GM23338 (cell line): ENCODE measurements around the gene GALNT7. TPM values are rescaled to one million over a fixed set of nuclear protein-coding genes. Genes with fewer than 3 reads are reported as not detected.

Source experiments
- ATAC-seq: fragments of 200-7000 bp; cut with Tn5 transposase; 3 replicates; pipeline ENCODE4 v1.9.1; 2020
- DNase-seq: peaks from one replicate; pipeline ENCODE4 v3.0.0-alpha.2; 2015; ENCODE audit warnings: low spot score
- H2AFZ ChIP-seq: fragments of 200-600 bp; sonication (generic); 2 replicates; pipeline ENCODE4 v1.8.0; 2016; ENCODE audit warnings: antibody characterized with exemption, mild to moderate bottlenecking, moderate library complexity
- H3F3A ChIP-seq: fragments of 200-600 bp; sonication (generic); replicated peaks from 2 replicates; pipeline ENCODE4 v1.8.0; 2017; ENCODE audit warnings: antibody characterized with exemption, mixed run types, low read depth
- H3K27ac ChIP-seq: fragments of 200-600 bp; sonication (generic); 2 replicates; pipeline ENCODE4 v1.6.1; 2016; ENCODE audit warnings: low read depth
- H3K27me3 ChIP-seq: fragments of 200-600 bp; sonication (generic); 2 replicates; pipeline ENCODE4 v1.8.0; 2016; ENCODE audit warnings: mild to moderate bottlenecking, mixed run types, moderate library complexity; ENCODE audit not compliant: insufficient read depth
- H3K36me3 ChIP-seq: fragments of 200-600 bp; sonication (generic); 2 replicates; pipeline ENCODE4 v1.8.0; 2016; ENCODE audit warnings: mild to moderate bottlenecking; ENCODE audit not compliant: insufficient read depth
- H3K4me1 ChIP-seq: fragments of 200-600 bp; sonication (generic); 2 replicates; pipeline ENCODE4 v1.8.0; 2016; ENCODE audit warnings: mild to moderate bottlenecking, moderate library complexity; ENCODE audit not compliant: insufficient read depth
- H3K4me2 ChIP-seq: fragments of 200-600 bp; sonication (generic); 2 replicates; pipeline ENCODE4 v1.7.1; 2017; ENCODE audit warnings: mixed run types
- H3K4me3 ChIP-seq: fragments of 200-600 bp; sonication (generic); 2 replicates; pipeline ENCODE4 v1.6.1; 2016; ENCODE audit warnings: mixed run types
- H3K79me2 ChIP-seq: fragments of 200-600 bp; sonication (generic); replicated peaks from 2 replicates; pipeline ENCODE4 v1.8.0; 2017; ENCODE audit warnings: mild to moderate bottlenecking; ENCODE audit not compliant: insufficient read depth
- H3K9me2 ChIP-seq: fragments of 200-600 bp; sonication (generic); 2 replicates; pipeline ENCODE4 v1.8.0; 2017; ENCODE audit not compliant: insufficient read depth
- H4K20me1 ChIP-seq: fragments of 200-600 bp; sonication (generic); replicated peaks from 2 replicates; pipeline ENCODE4 v1.8.0; 2017; ENCODE audit warnings: mild to moderate bottlenecking; ENCODE audit not compliant: insufficient read depth
- H3K27ac Mint-ChIP-seq: 2 replicates; pipeline ENCODE4 v1.8.0; 2020; ENCODE audit warnings: inconsistent platforms, mild to moderate bottlenecking, moderate library complexity, mixed read lengths
- H3K27me3 Mint-ChIP-seq: 3 replicates; pipeline ENCODE4 v1.8.0; 2022; ENCODE audit warnings: low read depth, mild to moderate bottlenecking, moderate library complexity, mixed read lengths, inconsistent platforms; ENCODE audit not compliant: insufficient read depth, poor library complexity
- H3K36me3 Mint-ChIP-seq: 3 replicates; pipeline ENCODE4 v1.8.0; 2021; ENCODE audit warnings: low read depth, mild to moderate bottlenecking, inconsistent platforms, moderate library complexity, mixed read lengths
- H3K4me1 Mint-ChIP-seq: 3 replicates; pipeline ENCODE4 v1.8.0; 2020; ENCODE audit warnings: mild to moderate bottlenecking, inconsistent platforms, mixed read lengths
- H3K4me3 Mint-ChIP-seq: 3 replicates; pipeline ENCODE4 v1.8.0; 2021; ENCODE audit warnings: moderate library complexity, mild to moderate bottlenecking, inconsistent platforms, mixed read lengths
- H3K9me3 Mint-ChIP-seq: 3 replicates; pipeline ENCODE4 v1.8.0; 2020; ENCODE audit warnings: moderate library complexity, mild to moderate bottlenecking, inconsistent platforms, mixed read lengths
- CREB1 ChIP-seq: fragments of 250-450 bp; sonication (Bioruptor Pico); IDR thresholded peaks from 2 replicates; pipeline ENCODE4 v1.5.0; 2020; ENCODE audit warnings: low read depth, mild to moderate bottlenecking, moderate library complexity
- EZH2 ChIP-seq: fragments of 200-600 bp; sonication (generic); IDR thresholded peaks from one replicate; pipeline ENCODE4 v1.8.0; 2017; ENCODE audit warnings: antibody characterized with exemption, mild to moderate bottlenecking, low read depth; ENCODE audit not compliant: unreplicated experiment
- EZH2phosphoT487 ChIP-seq: fragments of 200-600 bp; sonication (generic); IDR thresholded peaks from one replicate; pipeline ENCODE4 v1.8.1; 2018; ENCODE audit warnings: antibody characterized with exemption; ENCODE audit not compliant: unreplicated experiment
- JUNB ChIP-seq: IDR thresholded peaks from one replicate; pipeline ENCODE4 v1.6.1; 2016; ENCODE audit warnings: antibody characterized with exemption; ENCODE audit not compliant: unreplicated experiment
- NANOG ChIP-seq: IDR thresholded peaks from 2 replicates; pipeline ENCODE4 v1.6.1; 2016; ENCODE audit warnings: antibody characterized with exemption, borderline replicate concordance
- POLR2AphosphoS5 ChIP-seq: IDR thresholded peaks from 2 replicates; pipeline ENCODE4 v1.6.1; 2016; ENCODE audit warnings: antibody characterized with exemption, low read depth
- STAT1 ChIP-seq: IDR thresholded peaks from one replicate; pipeline ENCODE4 v1.6.1; 2016; ENCODE audit warnings: antibody characterized with exemption; ENCODE audit not compliant: unreplicated experiment
- ZNF114 ChIP-seq: fragments of 250-450 bp; sonication (Bioruptor Pico); IDR thresholded peaks from 2 replicates; pipeline ENCODE4 v1.5.0; 2020; ENCODE audit warnings: mild to moderate bottlenecking, moderate library complexity
- ZNF331 ChIP-seq: fragments of 250-450 bp; sonication (Bioruptor Pico); IDR thresholded peaks from 2 replicates; pipeline ENCODE4 v1.5.0; 2020; ENCODE audit warnings: low read depth, mild to moderate bottlenecking, moderate library complexity
- polyA plus RNA-seq: library from polyadenylated mRNA; unstranded; fragments of >200 nt; fragmentation: Nextera tagmentation; extraction: Ambion mirVana; gene quantifications from 2 replicates; pipeline ENCODE4 v1.2.1, GENCODE V29; 2016
- total RNA-seq: library from RNA; depleted of rRNA; stranded (reverse); fragments of >200 nt; shearing (Covaris generic); gene quantifications from 2 replicates; pipeline ENCODE4 v1.2.3, GENCODE V29; 2014
- TF ChIP-seq, protein P1 (sequence below): fragments of 250-450 bp; sonication (Bioruptor Pico); IDR thresholded peaks from 2 replicates; pipeline ENCODE4 v1.5.0; 2020; ENCODE audit warnings: mild to moderate bottlenecking, moderate library complexity
- TF ChIP-seq, protein P2 (sequence below): IDR thresholded peaks from 2 replicates; pipeline ENCODE4 v1.6.1; 2016; ENCODE audit warnings: antibody characterized with exemption
- TF ChIP-seq, protein P3 (sequence below): IDR thresholded peaks from one replicate; pipeline ENCODE4 v1.6.1; 2018; ENCODE audit warnings: antibody characterized with exemption; ENCODE audit not compliant: unreplicated experiment
- TF ChIP-seq, protein P4 (sequence below), 2 experiments: fragments of 200-600 bp in 1 of 2; sonication (generic) in 1 of 2; conservative IDR thresholded peaks; 2 replicates each; pipeline versions ENCODE4 v1.5.1 to v1.6.1; 2016 to 2017; ENCODE audit warnings: antibody characterized with exemption in 2 of 2, low read depth in 2 of 2, mild to moderate bottlenecking in 2 of 2, moderate library complexity in 1 of 2

The GALNT7 gene
- total and polyA plus RNA-seq, 2 experiments from 2014 or later = 31.8 to 72.2 TPM

DNA sequence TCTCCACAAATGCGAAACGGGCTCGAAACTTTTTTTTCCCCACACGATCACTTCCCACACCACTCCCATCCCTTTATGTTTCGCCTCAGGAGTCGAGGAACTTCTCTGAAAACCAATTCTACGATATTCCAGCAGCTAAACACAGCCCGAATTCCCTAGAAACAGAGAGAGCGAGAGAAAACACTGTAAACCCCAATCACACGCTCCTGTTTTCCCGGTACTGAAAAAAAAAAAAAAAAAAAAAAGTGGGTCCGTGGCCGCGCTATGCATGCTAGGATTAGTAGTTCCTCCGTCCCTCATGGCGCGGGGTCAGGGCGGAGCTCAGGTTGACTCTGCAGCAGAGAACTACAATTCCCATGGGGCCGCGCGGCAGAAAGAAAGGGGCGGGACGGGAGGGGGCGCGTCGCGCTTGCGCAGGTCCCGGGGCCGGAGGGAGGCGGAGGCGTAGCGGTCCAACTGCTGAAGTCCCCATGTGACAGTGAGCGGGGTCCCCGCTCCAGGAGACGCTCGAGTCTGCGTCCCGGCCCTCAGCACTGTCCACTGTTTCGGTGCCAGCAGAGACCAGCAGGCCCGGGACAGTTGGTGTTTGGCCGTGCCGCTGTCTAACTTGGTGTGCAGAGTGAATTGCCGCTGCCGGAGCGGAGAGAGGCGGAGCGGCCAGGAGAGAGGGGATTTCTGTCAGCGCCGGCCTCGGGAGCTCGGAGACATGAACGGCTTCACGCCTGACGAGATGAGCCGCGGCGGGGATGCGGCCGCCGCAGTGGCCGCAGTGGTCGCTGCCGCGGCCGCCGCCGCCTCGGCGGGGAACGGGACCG lies 202.1 kb downstream of the GALNT7 start, which contains the start of gene SAP30:
TSS of gene SAP30 (plus strand) at position 478 of the 815 bp plus-strand sequence. CDS start at position 707, 229 bp downstream.
- Histone ChIP-seq H3K27ac (peak within 1 kb of the TSS; percentile 71), H4K20me1 (no peaks in the 10 kb centered on the region), H2AFZ (peak within 1 kb of the TSS; percentile 85), H3F3A (0 out of 2 replicates have a peak, but pooled peaks cover 2% of the 10 kb centered on the region), H3K4me3 (peak within 1 kb of the TSS; percentile 85), H3K79me2 (peaks cover 13% of the 10 kb centered on the region), H3K4me1 (peaks cover 7% of the 10 kb centered on the region), H3K4me2 (peak within 1 kb of the TSS; percentile 84), H3K9me2 (no peaks in the 10 kb centered on the region), H3K27me3 (peaks cover 17% of the 10 kb centered on the region; the same call in 1 of the 2 replicates), H3K36me3 (no peaks in the 10 kb centered on the region)
- Mint-ChIP-seq H3K36me3 (peaks cover 3% of the 10 kb centered on the region; the same call in 1 of the 3 replicates), H3K27me3 (peaks cover 16% of the 10 kb centered on the region), H3K9me3 (no peaks in the 10 kb centered on the region; the same call in 2 of the 3 replicates), H3K27ac (peak within 1 kb of the TSS; percentile 95), H3K4me3 (peak within 1 kb of the TSS; percentile 97), H3K4me1 (peaks cover 12% of the 10 kb centered on the region)
- TF ChIP-seq JUNB = no peak
- TF ChIP-seq, protein P1, sequence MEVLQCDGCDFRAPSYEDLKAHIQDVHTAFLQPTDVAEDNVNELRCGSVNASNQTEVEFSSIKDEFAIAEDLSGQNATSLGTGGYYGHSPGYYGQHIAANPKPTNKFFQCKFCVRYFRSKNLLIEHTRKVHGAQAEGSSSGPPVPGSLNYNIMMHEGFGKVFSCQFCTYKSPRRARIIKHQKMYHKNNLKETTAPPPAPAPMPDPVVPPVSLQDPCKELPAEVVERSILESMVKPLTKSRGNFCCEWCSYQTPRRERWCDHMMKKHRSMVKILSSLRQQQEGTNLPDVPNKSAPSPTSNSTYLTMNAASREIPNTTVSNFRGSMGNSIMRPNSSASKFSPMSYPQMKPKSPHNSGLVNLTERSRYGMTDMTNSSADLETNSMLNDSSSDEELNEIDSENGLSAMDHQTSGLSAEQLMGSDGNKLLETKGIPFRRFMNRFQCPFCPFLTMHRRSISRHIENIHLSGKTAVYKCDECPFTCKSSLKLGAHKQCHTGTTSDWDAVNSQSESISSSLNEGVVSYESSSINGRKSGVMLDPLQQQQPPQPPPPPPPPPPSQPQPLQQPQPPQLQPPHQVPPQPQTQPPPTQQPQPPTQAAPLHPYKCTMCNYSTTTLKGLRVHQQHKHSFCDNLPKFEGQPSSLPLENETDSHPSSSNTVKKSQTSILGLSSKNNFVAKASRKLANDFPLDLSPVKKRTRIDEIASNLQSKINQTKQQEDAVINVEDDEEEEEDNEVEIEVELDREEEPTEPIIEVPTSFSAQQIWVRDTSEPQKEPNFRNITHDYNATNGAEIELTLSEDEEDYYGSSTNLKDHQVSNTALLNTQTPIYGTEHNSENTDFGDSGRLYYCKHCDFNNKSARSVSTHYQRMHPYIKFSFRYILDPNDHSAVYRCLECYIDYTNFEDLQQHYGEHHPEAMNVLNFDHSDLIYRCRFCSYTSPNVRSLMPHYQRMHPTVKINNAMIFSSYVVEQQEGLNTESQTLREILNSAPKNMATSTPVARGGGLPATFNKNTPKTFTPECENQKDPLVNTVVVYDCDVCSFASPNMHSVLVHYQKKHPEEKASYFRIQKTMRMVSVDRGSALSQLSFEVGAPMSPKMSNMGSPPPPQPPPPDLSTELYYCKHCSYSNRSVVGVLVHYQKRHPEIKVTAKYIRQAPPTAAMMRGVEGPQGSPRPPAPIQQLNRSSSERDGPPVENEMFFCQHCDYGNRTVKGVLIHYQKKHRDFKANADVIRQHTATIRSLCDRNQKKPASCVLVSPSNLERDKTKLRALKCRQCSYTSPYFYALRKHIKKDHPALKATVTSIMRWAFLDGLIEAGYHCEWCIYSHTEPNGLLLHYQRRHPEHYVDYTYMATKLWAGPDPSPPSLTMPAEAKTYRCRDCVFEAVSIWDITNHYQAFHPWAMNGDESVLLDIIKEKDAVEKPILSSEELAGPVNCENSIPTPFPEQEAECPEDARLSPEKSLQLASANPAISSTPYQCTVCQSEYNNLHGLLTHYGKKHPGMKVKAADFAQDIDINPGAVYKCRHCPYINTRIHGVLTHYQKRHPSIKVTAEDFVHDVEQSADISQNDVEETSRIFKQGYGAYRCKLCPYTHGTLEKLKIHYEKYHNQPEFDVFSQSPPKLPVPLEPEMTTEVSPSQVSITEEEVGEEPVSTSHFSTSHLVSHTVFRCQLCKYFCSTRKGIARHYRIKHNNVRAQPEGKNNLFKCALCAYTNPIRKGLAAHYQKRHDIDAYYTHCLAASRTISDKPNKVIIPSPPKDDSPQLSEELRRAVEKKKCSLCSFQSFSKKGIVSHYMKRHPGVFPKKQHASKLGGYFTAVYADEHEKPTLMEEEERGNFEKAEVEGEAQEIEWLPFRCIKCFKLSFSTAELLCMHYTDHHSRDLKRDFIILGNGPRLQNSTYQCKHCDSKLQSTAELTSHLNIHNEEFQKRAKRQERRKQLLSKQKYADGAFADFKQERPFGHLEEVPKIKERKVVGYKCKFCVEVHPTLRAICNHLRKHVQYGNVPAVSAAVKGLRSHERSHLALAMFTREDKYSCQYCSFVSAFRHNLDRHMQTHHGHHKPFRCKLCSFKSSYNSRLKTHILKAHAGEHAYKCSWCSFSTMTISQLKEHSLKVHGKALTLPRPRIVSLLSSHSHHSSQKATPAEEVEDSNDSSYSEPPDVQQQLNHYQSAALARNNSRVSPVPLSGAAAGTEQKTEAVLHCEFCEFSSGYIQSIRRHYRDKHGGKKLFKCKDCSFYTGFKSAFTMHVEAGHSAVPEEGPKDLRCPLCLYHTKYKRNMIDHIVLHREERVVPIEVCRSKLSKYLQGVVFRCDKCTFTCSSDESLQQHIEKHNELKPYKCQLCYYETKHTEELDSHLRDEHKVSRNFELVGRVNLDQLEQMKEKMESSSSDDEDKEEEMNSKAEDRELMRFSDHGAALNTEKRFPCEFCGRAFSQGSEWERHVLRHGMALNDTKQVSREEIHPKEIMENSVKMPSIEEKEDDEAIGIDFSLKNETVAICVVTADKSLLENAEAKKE (CRISPR knock-in tag) = no peak
- TF ChIP-seq, protein P2, sequence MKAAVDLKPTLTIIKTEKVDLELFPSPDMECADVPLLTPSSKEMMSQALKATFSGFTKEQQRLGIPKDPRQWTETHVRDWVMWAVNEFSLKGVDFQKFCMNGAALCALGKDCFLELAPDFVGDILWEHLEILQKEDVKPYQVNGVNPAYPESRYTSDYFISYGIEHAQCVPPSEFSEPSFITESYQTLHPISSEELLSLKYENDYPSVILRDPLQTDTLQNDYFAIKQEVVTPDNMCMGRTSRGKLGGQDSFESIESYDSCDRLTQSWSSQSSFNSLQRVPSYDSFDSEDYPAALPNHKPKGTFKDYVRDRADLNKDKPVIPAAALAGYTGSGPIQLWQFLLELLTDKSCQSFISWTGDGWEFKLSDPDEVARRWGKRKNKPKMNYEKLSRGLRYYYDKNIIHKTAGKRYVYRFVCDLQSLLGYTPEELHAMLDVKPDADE = peak; percentile 92
- TF ChIP-seq ZNF331 (CRISPR knock-in tag) = no peak
- TF ChIP-seq POLR2AphosphoS5 = peak; percentile 96
- no peak for TF ChIP-seq ZNF114 (CRISPR knock-in tag)
- TF ChIP-seq STAT1 = no peak
- TF ChIP-seq NANOG = no peak
- TF ChIP-seq, protein P3, sequence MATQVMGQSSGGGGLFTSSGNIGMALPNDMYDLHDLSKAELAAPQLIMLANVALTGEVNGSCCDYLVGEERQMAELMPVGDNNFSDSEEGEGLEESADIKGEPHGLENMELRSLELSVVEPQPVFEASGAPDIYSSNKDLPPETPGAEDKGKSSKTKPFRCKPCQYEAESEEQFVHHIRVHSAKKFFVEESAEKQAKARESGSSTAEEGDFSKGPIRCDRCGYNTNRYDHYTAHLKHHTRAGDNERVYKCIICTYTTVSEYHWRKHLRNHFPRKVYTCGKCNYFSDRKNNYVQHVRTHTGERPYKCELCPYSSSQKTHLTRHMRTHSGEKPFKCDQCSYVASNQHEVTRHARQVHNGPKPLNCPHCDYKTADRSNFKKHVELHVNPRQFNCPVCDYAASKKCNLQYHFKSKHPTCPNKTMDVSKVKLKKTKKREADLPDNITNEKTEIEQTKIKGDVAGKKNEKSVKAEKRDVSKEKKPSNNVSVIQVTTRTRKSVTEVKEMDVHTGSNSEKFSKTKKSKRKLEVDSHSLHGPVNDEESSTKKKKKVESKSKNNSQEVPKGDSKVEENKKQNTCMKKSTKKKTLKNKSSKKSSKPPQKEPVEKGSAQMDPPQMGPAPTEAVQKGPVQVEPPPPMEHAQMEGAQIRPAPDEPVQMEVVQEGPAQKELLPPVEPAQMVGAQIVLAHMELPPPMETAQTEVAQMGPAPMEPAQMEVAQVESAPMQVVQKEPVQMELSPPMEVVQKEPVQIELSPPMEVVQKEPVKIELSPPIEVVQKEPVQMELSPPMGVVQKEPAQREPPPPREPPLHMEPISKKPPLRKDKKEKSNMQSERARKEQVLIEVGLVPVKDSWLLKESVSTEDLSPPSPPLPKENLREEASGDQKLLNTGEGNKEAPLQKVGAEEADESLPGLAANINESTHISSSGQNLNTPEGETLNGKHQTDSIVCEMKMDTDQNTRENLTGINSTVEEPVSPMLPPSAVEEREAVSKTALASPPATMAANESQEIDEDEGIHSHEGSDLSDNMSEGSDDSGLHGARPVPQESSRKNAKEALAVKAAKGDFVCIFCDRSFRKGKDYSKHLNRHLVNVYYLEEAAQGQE = peak; percentile 47
- no peak for TF ChIP-seq EZH2
- TF ChIP-seq CREB1 (CRISPR knock-in tag) = peak; percentile 56
- TF ChIP-seq EZH2phosphoT487 = no peak
- TF ChIP-seq, protein P4, sequence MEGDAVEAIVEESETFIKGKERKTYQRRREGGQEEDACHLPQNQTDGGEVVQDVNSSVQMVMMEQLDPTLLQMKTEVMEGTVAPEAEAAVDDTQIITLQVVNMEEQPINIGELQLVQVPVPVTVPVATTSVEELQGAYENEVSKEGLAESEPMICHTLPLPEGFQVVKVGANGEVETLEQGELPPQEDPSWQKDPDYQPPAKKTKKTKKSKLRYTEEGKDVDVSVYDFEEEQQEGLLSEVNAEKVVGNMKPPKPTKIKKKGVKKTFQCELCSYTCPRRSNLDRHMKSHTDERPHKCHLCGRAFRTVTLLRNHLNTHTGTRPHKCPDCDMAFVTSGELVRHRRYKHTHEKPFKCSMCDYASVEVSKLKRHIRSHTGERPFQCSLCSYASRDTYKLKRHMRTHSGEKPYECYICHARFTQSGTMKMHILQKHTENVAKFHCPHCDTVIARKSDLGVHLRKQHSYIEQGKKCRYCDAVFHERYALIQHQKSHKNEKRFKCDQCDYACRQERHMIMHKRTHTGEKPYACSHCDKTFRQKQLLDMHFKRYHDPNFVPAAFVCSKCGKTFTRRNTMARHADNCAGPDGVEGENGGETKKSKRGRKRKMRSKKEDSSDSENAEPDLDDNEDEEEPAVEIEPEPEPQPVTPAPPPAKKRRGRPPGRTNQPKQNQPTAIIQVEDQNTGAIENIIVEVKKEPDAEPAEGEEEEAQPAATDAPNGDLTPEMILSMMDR (conservative IDR thresholded peaks at IDR 0.05; ENCODE audit: low read depth in 2 of 2) = no peak
- ATAC-seq (peak; percentile 84), DNase-seq (peak; percentile 99)
